Measurements from ENCODE around the gene POP7. TPM values are rescaled to one million over a fixed set of nuclear protein-coding genes. Genes with fewer than 3 reads are reported as not detected.

Gene POP7
- total and polyA plus RNA-seq, 2 experiments from 2014 or later: 39.2 to 48.7 TPM

DNA sequence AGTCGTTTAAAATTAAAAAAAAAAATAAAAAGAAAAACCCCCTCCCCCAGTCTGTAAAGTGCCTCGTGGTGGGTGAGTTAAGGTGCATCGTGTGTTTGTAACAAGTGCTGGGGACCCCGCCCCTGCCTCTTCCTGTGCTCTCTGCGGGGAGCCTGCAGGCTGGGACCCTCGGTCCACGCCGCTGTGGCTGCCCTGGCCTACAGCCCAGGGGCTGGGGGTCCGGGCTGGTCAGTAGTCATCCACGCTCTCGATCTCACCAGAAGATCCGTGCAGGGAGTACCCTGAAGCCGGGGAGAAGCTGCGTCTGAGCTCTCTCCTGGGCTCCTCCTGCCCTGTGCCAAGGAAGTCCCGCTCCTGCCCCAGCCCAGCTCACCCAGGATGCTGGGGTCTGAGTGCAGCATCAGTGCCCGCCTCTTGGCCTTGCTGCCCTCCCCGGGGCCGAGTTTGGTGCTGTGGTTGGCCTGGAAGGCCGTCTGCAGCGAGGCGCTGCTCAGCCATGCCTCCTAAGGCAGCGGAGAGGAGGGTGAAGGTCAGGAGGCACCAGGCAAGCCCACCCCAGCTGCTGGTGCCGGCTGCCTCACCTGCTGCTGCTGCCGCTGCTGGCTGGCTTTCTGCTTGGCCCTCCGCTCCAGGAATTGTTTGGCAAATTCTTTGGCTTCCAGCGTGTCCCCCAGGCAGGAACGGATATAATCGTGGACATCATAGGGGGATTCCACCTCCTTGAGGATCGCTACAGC lies 24.3 kb upstream of the POP7 start:
- no peak for DNase-seq (ENCODE audit: low spot score)

DNA sequence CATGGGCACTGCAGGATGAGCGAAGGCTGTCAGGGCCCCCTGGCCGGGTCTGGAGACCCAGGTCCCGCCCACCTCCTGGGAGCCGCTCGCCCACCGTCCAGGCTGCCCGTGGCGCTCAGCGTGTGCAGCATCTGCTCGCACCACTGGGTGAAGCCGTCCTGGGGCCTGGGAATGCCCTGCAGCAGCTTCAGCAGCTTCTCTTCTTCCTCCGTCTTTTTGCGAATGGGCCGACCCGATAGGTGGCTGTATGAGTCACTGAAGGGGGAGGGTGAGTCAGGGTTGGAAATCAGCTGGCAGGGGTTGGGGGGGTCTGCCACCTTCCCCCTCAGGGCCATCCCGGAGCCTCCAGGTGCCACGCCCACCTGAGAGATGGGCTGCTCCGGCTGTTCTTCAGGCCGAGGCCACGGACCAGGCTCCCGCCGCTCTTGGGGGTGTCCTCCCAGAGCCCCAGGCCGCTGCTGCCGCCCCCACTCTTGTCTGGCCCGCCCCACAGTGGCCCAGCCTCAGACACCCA lies 23.6 kb upstream of the POP7 start:
- no peaks in the 10 kb centered on the region for H3K36me3 ChIP-seq (replicated peaks; ENCODE audit: insufficient read depth, low read depth)

More for the DNA sequence above, 24.3 kb upstream of the POP7 start:
- Histone ChIP-seq H3K27me3 (no peaks in the 10 kb centered on the region), H3K9me2 (replicated peaks; ENCODE audit: insufficient read depth) (no peaks in the 10 kb centered on the region), H2AFZ (no peak overlapping the region), H3K79me2 (peaks cover 20% of the 10 kb centered on the region), H3K36me3 (replicated peaks; ENCODE audit: insufficient read depth, low read depth) (no peaks in the 10 kb centered on the region), H3K9me3 (ENCODE audit: low read depth) (no peaks in the 10 kb centered on the region), H3K27ac (no peak overlapping the region), H3K4me2 (no peak overlapping the region), H3K4me3 (no peak overlapping the region), H4K20me1 (ENCODE audit: insufficient read depth, poor library complexity, severe bottlenecking) (peaks cover 31% of the 10 kb centered on the region), H3K4me1 (ENCODE audit: insufficient read depth) (peaks cover 14% of the 10 kb centered on the region)
- WGBS (ENCODE audit: low lambda C conversion rate, missing lambda C conversion rate): 92% methylated on average over 29 of the region's 29 CpGs
- TF ChIP-seq, protein P1, sequence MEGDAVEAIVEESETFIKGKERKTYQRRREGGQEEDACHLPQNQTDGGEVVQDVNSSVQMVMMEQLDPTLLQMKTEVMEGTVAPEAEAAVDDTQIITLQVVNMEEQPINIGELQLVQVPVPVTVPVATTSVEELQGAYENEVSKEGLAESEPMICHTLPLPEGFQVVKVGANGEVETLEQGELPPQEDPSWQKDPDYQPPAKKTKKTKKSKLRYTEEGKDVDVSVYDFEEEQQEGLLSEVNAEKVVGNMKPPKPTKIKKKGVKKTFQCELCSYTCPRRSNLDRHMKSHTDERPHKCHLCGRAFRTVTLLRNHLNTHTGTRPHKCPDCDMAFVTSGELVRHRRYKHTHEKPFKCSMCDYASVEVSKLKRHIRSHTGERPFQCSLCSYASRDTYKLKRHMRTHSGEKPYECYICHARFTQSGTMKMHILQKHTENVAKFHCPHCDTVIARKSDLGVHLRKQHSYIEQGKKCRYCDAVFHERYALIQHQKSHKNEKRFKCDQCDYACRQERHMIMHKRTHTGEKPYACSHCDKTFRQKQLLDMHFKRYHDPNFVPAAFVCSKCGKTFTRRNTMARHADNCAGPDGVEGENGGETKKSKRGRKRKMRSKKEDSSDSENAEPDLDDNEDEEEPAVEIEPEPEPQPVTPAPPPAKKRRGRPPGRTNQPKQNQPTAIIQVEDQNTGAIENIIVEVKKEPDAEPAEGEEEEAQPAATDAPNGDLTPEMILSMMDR (IDR thresholded peaks at IDR 0.05; ENCODE audit: poor library complexity): no peak
- TF ChIP-seq EZH2phosphoT487 (IDR thresholded peaks at IDR 0.05; ENCODE audit: low read depth, severe bottlenecking, unreplicated experiment) (no peak), EZH2 (IDR thresholded peaks at IDR 0.05; ENCODE audit: borderline replicate concordance) (no peak)

DNA sequence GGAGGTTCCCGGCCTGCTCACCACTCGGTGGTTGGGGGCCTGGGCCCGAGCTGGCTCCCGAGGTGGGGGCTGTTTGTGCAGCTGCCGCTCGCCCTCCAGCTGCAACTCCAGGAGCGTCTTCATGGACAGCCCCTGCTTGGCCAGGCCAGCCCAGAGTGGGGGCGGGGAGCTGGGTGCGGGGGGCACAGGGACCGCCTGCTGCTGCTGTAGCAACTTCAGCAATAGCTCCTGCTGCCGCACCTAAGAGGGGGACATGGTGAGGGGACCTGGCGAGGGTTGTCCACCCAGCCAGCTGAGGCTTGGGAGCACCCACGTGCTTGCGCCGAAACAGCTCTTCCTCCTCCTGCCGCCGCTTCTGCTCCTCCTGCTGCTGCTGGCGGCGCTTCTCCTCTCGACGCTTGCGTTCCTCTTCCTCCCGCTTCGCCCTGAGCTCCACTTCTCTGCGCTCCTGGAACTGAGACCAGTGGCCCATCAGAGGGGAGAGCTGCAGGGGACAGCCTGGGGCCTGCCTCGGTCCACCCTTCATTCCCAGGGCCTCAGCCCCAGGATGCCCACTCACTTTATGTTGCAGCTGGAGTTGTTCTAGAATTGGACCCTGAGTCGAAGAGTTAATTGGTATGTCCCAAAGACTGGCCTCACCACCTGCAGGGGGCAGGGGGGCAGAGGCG lies 22.8 kb upstream of the POP7 start:
- Histone ChIP-seq H3K9me2 (replicated peaks; ENCODE audit: insufficient read depth) (no peaks in the 10 kb centered on the region), H2AFZ (no peak overlapping the region), H3K9me3 (ENCODE audit: low read depth) (no peaks in the 10 kb centered on the region), H3K36me3 (replicated peaks; ENCODE audit: insufficient read depth, low read depth) (no peaks in the 10 kb centered on the region), H3K4me2 (no peak overlapping the region), H3K4me1 (ENCODE audit: insufficient read depth) (peaks cover 14% of the 10 kb centered on the region), H3K79me2 (peaks cover 18% of the 10 kb centered on the region), H3K4me3 (no peak overlapping the region), H3K27me3 (no peaks in the 10 kb centered on the region), H3K27ac (no peak overlapping the region), H4K20me1 (ENCODE audit: insufficient read depth, poor library complexity, severe bottlenecking) (peaks cover 27% of the 10 kb centered on the region)
- TF ChIP-seq EZH2 (IDR thresholded peaks at IDR 0.05; ENCODE audit: borderline replicate concordance) (no peak), EZH2phosphoT487 (IDR thresholded peaks at IDR 0.05; ENCODE audit: low read depth, severe bottlenecking, unreplicated experiment) (no peak)
- TF ChIP-seq, protein P1 (IDR thresholded peaks at IDR 0.05; ENCODE audit: poor library complexity): no peak
- DNase-seq (ENCODE audit: low spot score): no peak
- 92% methylated on average over 25 of the region's 28 CpGs for WGBS (ENCODE audit: low lambda C conversion rate, missing lambda C conversion rate)

More for the DNA sequence above, 23.6 kb upstream of the POP7 start:
- TF ChIP-seq, protein P1 (IDR thresholded peaks at IDR 0.05; ENCODE audit: poor library complexity): no peak
- TF ChIP-seq EZH2 (IDR thresholded peaks at IDR 0.05; ENCODE audit: borderline replicate concordance) (no peak), EZH2phosphoT487 (IDR thresholded peaks at IDR 0.05; ENCODE audit: low read depth, severe bottlenecking, unreplicated experiment) (no peak)
- peaks cover 14% of the 10 kb centered on the region for H3K4me1 ChIP-seq (ENCODE audit: insufficient read depth)
- H3K4me3 ChIP-seq: no peak overlapping the region
- peaks cover 27% of the 10 kb centered on the region for H4K20me1 ChIP-seq (ENCODE audit: insufficient read depth, poor library complexity, severe bottlenecking)
- no peaks in the 10 kb centered on the region for H3K27me3 ChIP-seq
- H3K9me2 ChIP-seq (replicated peaks; ENCODE audit: insufficient read depth): no peaks in the 10 kb centered on the region
- H3K4me2 ChIP-seq: no peak overlapping the region
- peak; percentile 8 for DNase-seq (ENCODE audit: low spot score)
- H2AFZ ChIP-seq: no peak overlapping the region
- peaks cover 16% of the 10 kb centered on the region for H3K79me2 ChIP-seq
- 87% methylated on average over 18 of the region's 25 CpGs for WGBS (ENCODE audit: low lambda C conversion rate, missing lambda C conversion rate)
- no peaks in the 10 kb centered on the region for H3K9me3 ChIP-seq (ENCODE audit: low read depth)
- H3K27ac ChIP-seq: no peak overlapping the region

All from hepatocyte (in vitro differentiated cells).